ENCODE results near the gene PTPRR.
A peak's percentile ranks its signal among the peaks of the same experiment; 100 is the strongest.

The PTPRR gene

GRCh38 chr12:70920251-70920851, at the start of gene PTPRR:
Gene PTPRR, minus strand, starts transcription at chr12:70920738. Its CDS starts 348 bp downstream, at chr12:70920390.
- peak; percentile 18 to 49 for DNase-seq

GRCh38 chr12:70966996-70967790, 46.7 kb upstream of the PTPRR start:
- no peak for DNase-seq

DNA sequence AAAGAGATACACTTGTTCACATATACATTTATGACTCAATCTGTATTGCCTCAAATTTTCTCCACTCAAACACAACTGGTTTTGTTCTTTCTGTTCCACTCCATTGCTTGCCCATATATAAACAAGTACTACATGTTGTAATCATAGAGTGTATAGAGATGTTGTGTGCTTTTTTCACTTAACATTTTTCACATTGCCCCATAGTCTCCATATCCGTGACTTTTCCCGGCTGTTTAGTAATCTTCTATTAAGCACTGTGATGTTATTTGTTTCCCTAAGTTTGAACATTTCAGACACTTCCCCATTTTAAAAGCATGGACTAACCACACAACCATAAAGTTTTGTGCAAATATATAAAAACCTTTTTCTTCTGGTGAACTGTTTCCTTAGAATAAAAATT, 45.5 kb upstream of the PTPRR start:
- DNase-seq: no peak

DNA sequence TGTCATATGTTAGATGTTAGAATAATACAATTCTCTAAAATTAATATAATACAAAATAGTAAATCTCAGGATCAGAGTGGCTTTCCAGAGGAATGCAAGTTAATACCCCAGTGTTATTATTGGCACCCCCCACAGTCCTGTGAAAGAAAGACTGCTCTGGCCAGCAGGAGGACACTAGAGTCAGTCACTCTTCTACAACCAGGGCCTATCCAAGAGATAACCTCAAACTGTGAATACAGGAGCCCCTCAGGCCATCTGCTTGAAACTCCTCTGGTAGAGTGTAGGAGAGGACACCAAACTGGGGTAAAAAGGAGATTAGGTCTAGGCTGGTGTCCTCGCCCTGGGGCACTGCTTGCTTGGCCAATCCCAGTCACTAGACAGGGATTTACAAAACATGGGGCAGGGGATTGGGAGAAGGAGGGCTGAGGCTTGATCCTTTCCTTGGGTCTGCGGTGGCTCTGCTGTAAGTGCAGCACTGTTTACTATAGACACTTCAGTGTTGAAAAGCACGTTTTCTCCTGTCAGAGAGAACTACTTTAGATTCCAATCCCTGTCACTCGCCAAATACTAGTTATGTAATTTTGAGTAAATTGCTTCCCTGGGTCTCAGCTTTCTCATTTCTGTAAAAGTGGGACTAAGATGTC, 44.5 kb upstream of the PTPRR start:
- DNase-seq: no peak

GRCh38 chr12:70963081-70963660, 42.6 kb upstream of the PTPRR start:
- DNase-seq: no peak

GRCh38 chr12:70962226-70962794, 41.8 kb upstream of the PTPRR start:
- no peak for DNase-seq

GRCh38 chr12:70960484-70960883, 39.9 kb upstream of the PTPRR start:
- DNase-seq: no peak

DNA sequence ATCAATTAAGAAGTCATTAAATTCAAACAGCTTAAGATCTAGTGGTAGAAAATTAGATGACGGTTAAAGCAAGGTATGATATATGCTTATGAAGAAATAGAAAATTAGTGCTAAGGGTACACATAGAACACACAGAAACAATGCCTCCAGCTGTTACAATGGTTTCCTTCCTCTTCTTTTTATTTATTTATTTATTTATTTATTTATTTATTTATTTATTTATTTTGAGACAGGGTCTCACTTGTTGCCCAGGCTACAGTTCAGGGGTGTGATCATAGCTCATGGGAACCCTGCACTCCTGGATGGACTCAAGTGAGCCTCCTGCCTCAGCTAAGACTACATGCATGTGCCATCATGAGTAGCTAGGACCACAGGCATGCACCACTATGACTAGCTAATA, 34.9 kb upstream of the PTPRR start:
- DNase-seq: no peak

- no peak for DNase-seq
These were observed 29.9 kb upstream of the PTPRR start for GRCh38 chr12:70950451-70950850.

DNA sequence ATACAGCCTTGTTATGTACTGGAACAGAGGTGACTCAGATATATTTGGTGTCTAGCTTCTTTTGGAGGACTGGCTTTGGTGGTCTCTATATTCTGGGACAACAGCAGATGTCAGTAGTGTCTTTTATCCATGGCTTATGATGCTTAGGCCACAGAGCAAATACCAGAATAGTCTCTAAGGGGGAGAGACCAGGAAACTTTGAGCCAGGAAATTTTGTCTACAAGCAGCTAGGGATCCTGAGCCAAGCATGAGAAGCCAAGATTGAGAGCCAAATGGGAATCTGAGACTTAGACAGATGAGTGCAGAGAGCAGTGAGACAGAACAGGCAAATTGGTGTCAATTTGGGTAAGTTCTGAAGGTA, 28.4 kb upstream of the PTPRR start:
- no peak for DNase-seq

DNA sequence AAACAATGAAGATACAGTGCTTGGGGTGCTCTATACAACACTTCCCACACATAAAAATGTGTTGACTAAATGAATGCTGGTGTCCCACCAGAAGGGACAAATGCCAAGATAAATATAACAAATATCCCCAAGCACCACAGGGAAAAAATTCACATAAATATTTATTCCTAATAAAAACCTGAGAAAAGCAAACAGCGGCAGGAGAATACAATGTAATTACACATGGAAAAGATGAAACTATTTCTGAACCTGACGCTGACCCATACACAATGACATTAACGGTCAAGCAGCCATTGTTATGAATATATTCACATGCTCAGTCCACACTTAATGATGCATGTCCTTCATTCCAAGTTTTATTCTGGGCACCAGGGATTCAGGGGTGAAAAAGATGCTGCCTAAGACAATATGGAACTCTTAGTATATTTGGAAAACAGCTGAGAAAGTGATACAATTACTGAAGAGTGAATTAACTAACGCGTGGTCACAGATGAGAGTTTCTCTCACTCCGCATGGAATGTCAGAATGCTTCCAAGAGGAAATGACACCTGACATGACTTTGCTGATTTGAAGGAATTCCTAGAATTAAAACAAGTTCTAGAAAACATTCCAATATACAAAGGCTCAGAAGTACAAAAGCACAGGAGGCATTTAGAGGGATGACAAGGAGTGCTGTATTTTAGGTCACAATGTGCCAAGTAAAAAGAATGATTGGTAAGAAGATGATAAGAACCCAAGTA, 27.9 kb upstream of the PTPRR start:
- DNase-seq: no peak

DNA sequence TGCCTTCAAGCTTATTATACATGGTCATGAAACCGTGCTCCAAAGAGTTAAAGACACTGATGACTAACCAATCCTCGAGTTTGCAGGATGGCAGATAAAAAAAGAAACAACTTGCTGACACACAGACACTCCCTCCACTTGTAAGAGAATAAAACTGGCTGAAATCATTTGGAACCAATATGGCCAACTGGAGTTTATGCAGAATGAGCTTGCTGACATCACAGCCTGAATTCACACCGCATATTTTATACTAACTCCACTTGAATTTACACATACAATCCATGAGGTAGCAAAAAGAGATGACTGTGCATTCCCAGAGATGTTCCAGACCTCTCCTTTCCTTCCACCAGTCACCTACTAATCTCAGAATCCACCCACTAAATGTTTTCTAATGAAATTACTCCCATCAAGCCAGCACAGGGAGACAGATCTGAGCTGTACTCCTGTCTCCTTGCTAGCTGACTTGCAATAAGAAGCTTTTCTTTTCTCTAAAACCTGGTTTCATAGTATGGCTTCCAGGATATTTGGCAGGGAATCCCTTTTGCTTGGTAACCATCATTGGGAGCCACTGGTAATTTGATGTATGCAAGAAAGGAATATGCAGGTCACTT, 15.8 kb upstream of the PTPRR start:
- no peak for DNase-seq

DNA sequence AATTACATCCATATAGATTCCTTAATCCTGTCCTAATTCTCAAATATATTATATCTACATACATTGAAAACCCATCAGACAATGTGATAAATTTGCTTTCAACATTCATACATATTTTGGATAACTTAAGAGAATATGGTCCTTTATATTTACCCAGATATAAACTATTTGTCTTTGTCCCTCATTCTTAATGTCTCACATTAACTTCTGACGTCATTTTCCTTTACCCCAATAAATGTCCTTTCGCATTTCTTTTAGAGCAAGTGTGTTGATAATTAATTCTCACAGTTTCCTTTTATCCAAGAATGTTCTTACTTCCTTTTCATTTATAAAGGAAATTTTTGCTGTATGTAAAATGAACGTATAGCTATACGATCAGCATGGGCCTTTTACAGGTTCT, 12.6 kb upstream of the PTPRR start:
- DNase-seq: no peak

DNA sequence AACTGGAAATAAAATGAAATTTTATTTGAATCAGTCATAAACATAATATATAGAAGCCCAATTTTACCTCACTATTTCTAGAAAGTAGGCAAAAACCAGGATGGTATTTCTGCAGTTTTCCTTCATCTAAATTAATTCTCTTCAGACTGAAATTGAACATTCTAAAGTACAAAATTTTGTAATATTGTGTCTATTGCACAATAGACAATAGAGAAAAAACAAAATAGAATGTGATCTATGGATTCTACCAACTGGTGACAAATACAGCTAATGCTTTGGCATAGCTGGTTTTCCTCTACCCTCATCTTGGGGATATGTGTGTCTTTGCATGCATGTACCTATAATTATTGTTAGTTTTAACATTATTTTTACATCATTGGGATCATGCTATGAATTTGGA, 8.5 kb upstream of the PTPRR start:
- DNase-seq: no peak

DNA sequence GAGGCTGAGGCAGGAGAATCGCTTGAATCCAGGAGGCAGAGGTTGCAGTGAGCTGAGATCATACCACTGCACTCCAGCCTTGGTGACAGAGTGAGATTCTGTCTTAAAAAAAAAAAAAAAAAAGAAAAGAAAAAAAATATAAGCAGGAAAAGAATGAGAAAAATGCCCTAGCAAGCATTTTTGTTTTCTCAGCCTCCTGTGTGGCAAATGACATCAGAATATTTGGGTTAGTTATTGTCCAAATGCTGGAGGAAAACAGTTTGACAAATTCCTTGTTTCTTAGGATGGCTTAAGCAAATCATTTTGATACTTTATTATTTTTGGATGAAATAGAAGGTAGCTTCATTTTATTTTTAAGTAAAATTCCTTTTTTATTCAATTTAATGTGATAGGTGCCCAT, 7.5 kb upstream of the PTPRR start:
- no peak for DNase-seq

GRCh38 chr12:70927356-70927755, 6.8 kb upstream of the PTPRR start:
- no peak for DNase-seq

DNA sequence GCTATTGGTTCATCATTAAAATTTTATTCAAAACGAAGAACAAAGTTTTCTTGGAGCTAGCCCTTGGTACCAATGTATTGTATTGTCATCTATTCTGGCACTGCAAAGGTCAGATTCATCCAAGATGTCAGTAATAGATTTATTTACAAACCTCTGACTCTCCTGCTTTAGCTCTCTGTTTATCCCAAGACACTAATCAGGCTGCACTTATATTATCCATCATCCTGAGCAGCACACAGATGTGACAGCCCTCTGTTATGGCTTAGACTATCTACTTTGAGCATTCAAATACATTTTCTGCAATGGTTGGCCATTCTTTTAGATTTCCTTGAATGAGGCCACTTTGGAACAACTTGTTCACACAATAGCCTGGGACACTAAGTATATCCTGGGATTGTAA, 5.0 kb upstream of the PTPRR start:
- DNase-seq: no peak

GRCh38 chr12:70920891-70921290, 353 bp upstream of the PTPRR start:
- peak in 1 of 2 donors; percentile 18 for DNase-seq

- no peak for DNase-seq
These were observed 922 bp downstream of the PTPRR start for GRCh38 chr12:70919597-70920035.

DNA sequence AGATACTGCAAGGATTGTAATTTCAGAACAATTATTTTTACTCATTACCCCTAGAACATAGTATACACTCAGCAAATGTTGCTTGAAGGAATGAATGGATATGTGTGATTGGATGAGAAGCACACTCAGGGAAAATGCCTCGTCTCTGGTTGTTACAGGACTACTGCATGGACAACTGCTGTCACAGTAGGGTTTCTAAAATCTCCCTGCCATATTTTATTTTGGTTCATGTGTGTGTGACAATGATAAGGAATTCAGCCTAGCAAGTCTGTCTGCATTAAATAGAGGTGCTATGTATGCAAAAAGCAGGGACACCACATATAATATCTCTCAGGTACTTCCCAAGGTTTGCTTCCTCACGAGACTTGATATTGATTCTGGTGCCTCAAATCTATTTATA, 1.4 kb downstream of the PTPRR start:
- DNase-seq: peak in 1 of 2 donors; percentile 1

- peak in 1 of 2 donors; percentile 1 for DNase-seq
These were observed 2.2 kb downstream of the PTPRR start for GRCh38 chr12:70918321-70918720.

- DNase-seq: no peak
These were observed 9.9 kb downstream of the PTPRR start for GRCh38 chr12:70910666-70911065.

Data from hippocampal formation (tissue), 2 donors.